Measurements from ENCODE around the gene SYCE3. TPM values are rescaled to one million over a fixed set of nuclear protein-coding genes. Genes with fewer than 3 reads are reported as not detected.

The SYCE3 gene
- total RNA-seq, 1 donor from 2014 or later: not detected

DNA sequence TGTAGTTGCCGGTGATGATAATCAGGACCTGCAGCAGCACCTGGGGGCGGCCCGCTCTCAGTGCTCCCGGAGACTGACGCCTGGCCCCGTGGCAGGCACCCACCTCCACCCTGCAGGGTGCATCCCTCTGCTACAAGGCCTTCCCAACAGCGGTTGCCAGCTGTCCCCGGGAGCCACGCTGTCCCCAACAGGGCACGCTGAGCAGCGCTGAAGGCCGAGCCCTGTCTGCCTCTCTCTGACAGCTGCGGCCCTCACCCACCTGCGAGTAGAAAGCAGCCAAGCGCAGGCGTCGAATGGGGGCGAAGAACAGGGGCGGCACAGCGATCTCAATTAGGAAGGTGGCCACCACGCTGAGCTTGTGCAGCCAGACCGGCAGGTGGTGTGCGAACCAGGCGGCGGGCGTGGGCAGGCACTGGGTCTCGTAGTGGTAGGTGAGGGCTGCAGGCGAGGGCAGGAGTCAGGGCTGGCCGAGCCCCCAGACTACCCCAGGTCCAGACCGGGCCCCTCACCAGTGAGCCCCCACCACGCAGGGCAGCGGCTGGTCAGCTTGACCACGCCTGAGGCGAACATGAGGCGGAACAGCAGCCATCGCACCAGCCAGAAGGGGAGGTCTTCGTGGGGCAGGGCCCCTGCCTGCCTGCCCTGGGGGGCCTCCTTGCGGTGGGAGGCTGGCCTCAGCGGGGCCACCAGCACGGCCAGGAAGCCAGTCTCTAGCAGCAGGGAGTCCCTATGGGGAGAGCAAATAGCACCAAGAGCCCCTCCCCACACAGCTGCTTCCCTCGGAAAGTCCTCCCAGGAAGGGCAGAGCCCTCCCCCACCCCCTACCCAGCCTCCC, 56.7 kb downstream of the SYCE3 start:
- no peak for DNase-seq
- Mint-ChIP-seq H3K27ac (ENCODE audit: unreplicated experiment) (no peak overlapping the region), H3K9me3 (ENCODE audit: unreplicated experiment) (peaks cover 4% of the 10 kb centered on the region), H3K36me3 (ENCODE audit: unreplicated experiment) (no peaks in the 10 kb centered on the region), H3K4me3 (ENCODE audit: unreplicated experiment) (no peak overlapping the region), H3K27me3 (ENCODE audit: unreplicated experiment) (peaks cover 5% of the 10 kb centered on the region), H3K4me1 (ENCODE audit: low read depth, unreplicated experiment) (peaks cover 3% of the 10 kb centered on the region)
- TF ChIP-seq, protein P1, sequence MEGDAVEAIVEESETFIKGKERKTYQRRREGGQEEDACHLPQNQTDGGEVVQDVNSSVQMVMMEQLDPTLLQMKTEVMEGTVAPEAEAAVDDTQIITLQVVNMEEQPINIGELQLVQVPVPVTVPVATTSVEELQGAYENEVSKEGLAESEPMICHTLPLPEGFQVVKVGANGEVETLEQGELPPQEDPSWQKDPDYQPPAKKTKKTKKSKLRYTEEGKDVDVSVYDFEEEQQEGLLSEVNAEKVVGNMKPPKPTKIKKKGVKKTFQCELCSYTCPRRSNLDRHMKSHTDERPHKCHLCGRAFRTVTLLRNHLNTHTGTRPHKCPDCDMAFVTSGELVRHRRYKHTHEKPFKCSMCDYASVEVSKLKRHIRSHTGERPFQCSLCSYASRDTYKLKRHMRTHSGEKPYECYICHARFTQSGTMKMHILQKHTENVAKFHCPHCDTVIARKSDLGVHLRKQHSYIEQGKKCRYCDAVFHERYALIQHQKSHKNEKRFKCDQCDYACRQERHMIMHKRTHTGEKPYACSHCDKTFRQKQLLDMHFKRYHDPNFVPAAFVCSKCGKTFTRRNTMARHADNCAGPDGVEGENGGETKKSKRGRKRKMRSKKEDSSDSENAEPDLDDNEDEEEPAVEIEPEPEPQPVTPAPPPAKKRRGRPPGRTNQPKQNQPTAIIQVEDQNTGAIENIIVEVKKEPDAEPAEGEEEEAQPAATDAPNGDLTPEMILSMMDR (IDR thresholded peaks at IDR 0.05; ENCODE audit: partially characterized antibody, unreplicated experiment): no peak

DNA sequence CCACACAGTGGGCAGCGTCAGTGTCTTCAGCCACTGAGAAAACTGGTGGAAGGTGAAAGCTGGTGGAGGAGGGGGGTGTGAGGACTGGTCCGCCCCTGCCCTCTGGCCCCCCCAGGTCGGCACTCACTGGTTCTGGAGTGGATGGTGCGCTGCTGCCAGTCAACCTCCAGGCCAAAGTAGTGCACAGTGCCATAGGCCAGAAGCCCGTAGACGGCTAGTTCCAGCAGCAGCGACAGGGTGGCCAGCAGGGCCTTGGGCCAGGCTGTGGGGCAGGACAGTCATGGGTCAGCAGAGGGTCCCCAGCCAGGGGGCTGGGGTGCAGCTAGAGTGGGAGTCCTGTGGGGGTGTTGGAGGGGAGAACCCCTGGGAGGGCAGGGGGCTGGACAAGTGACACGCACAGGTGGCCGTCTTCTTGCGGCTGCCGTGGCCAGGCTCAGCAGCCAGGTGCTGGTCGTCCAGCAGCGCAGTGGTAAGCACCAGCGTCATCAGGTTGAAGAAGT, 57.4 kb downstream of the SYCE3 start:
- TF ChIP-seq, protein P1 (IDR thresholded peaks at IDR 0.05; ENCODE audit: partially characterized antibody, unreplicated experiment): no peak
- H3K27ac Mint-ChIP-seq (ENCODE audit: unreplicated experiment): no peak overlapping the region
- H3K4me3 Mint-ChIP-seq (ENCODE audit: unreplicated experiment): no peak overlapping the region
- peaks cover 5% of the 10 kb centered on the region for H3K27me3 Mint-ChIP-seq (ENCODE audit: unreplicated experiment)
- peaks cover 4% of the 10 kb centered on the region for H3K9me3 Mint-ChIP-seq (ENCODE audit: unreplicated experiment)
- peaks cover 3% of the 10 kb centered on the region for H3K4me1 Mint-ChIP-seq (ENCODE audit: low read depth, unreplicated experiment)
- no peak for DNase-seq
- H3K36me3 Mint-ChIP-seq (ENCODE audit: unreplicated experiment): no peaks in the 10 kb centered on the region

DNA sequence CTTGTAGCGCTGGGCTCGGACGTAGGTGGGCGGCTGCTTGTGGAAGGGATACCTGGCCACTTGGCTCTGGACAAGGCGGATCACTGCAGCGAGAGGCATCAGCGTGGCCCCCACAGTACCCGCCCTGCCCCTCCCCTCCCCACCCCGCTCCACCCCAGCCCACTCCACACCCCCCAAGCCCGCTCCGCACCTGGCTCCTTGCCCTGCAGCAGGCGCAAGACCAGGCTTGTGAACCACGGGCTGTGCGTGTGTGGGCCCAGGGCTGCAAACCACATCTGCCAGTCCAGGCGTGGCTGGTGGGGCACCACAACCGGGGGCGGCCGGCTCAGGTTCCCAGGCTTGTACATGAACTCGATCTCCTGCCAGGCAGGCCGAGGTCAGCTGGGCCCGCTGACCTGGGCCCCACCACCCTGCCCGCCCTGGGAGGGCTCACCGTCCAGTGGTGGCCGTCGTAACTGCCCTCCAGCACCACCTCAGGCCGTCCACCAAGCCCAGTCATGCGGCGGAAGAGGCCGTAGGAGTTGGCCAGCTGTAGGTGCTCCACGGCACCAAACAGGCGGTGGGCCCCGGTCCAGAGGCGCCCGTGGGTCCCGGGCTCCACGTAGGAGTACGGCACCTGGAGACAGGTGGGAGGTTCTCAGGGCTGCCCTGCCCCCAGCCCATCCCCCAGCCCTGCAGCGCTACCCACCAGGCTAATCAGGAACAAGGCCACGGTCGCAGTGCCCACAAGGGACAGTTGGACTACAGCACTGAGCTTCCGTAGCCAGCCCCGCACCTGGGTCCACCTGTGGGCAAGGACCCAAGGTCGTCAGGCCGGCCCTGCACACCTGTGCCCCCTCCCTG, 58.1 kb downstream of the SYCE3 start:
- TF ChIP-seq, protein P1 (IDR thresholded peaks at IDR 0.05; ENCODE audit: partially characterized antibody, unreplicated experiment): no peak

DNA sequence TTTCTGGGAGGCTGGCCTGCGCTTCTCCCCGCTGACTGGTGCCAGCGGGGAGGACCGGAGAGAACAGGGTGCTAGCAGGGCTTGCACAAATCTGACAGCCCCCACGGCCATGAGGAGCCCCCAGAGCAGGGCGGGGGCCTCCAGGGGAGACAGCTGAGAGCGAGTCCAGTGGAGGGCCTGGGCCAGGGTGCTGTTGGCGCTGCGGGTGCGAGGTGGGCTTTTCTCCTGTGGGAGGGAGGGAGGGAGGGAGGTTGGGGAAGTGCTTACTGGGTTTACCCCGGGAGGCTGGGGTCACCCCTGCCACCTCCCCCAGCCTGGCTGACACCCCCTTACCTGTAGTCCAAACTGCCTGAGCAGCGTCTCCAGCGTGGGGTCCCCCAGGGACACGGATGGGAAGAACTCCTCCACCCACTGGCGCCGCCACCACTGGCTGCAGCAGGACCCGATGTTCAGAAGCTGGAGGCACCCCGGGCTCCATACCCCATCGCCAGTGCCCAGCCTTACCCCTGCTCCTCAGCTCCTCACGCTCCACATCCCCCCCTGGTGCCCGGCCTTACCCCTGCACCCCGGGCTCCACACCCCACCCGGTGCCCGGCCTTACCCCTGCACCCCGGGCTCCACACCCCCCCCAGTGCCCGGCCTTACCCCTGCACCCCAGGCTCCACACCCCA, 59.1 kb downstream of the SYCE3 start:
- H3K36me3 Mint-ChIP-seq (ENCODE audit: unreplicated experiment): no peaks in the 10 kb centered on the region
- TF ChIP-seq, protein P1 (IDR thresholded peaks at IDR 0.05; ENCODE audit: partially characterized antibody, unreplicated experiment): no peak
- no peak overlapping the region for H3K27ac Mint-ChIP-seq (ENCODE audit: unreplicated experiment)
- peak; percentile 62 for DNase-seq
- no peaks in the 10 kb centered on the region for H3K4me1 Mint-ChIP-seq (ENCODE audit: low read depth, unreplicated experiment)
- H3K4me3 Mint-ChIP-seq (ENCODE audit: unreplicated experiment): no peak overlapping the region
- peaks cover 6% of the 10 kb centered on the region for H3K9me3 Mint-ChIP-seq (ENCODE audit: unreplicated experiment)
- peaks cover 3% of the 10 kb centered on the region for H3K27me3 Mint-ChIP-seq (ENCODE audit: unreplicated experiment)

More for the DNA sequence above, 58.1 kb downstream of the SYCE3 start:
- Mint-ChIP-seq H3K4me1 (ENCODE audit: low read depth, unreplicated experiment) (peaks cover 3% of the 10 kb centered on the region), H3K9me3 (ENCODE audit: unreplicated experiment) (peaks cover 4% of the 10 kb centered on the region), H3K4me3 (ENCODE audit: unreplicated experiment) (no peak overlapping the region), H3K36me3 (ENCODE audit: unreplicated experiment) (no peaks in the 10 kb centered on the region), H3K27ac (ENCODE audit: unreplicated experiment) (no peak overlapping the region), H3K27me3 (ENCODE audit: unreplicated experiment) (peaks cover 5% of the 10 kb centered on the region)
- DNase-seq: no peak
